ENCODE data around the gene MEG3.

MEG3 gene

GRCh38 chr14:100865682-100866591 is 40.0 kb downstream of the MEG3 start:
- peaks cover 6% of the 10 kb centered on the region for H3K4me1 Mint-ChIP-seq
- no peak overlapping the region for H3K27ac Mint-ChIP-seq
- H3K36me3 Mint-ChIP-seq (ENCODE audit: low read depth): no peaks in the 10 kb centered on the region
- no peak overlapping the region for H3K4me3 Mint-ChIP-seq
- peaks cover 8% of the 10 kb centered on the region for H3K27me3 Mint-ChIP-seq (ENCODE audit: low read depth)
- no peak for TF ChIP-seq CTCF (IDR thresholded peaks at IDR 0.05; ENCODE audit: unreplicated experiment in 3 of 3)
- H3K9me3 Mint-ChIP-seq: no peaks in the 10 kb centered on the region

GRCh38 chr14:100866666-100867630 is 41.0 kb downstream of the MEG3 start:
- H3K9me3 Mint-ChIP-seq: no peaks in the 10 kb centered on the region
- no peak overlapping the region for H3K4me3 Mint-ChIP-seq
- no peaks in the 10 kb centered on the region for H3K36me3 Mint-ChIP-seq (ENCODE audit: low read depth)
- H3K27me3 Mint-ChIP-seq (ENCODE audit: low read depth): peaks cover 8% of the 10 kb centered on the region
- H3K4me1 Mint-ChIP-seq: peaks cover 6% of the 10 kb centered on the region
- no peak overlapping the region for H3K27ac Mint-ChIP-seq
- TF ChIP-seq CTCF (IDR thresholded peaks at IDR 0.05; ENCODE audit: unreplicated experiment in 3 of 3): no peak

- no peaks in the 10 kb centered on the region for H3K9me3 Mint-ChIP-seq
- H3K4me3 Mint-ChIP-seq: no peak overlapping the region
- H3K4me1 Mint-ChIP-seq: peaks cover 6% of the 10 kb centered on the region
- TF ChIP-seq CTCF (IDR thresholded peaks at IDR 0.05; ENCODE audit: unreplicated experiment in 3 of 3): no peak
- H3K27me3 Mint-ChIP-seq (ENCODE audit: low read depth): peaks cover 8% of the 10 kb centered on the region
- H3K27ac Mint-ChIP-seq: no peak overlapping the region
- H3K36me3 Mint-ChIP-seq (ENCODE audit: low read depth): no peaks in the 10 kb centered on the region
Observed at GRCh38 chr14:100867631-100868315, 41.9 kb downstream of the MEG3 start.

- Mint-ChIP-seq H3K27ac (no peak overlapping the region), H3K4me3 (no peak overlapping the region), H3K9me3 (no peaks in the 10 kb centered on the region), H3K27me3 (ENCODE audit: low read depth) (peaks cover 8% of the 10 kb centered on the region), H3K4me1 (peaks cover 6% of the 10 kb centered on the region), H3K36me3 (ENCODE audit: low read depth) (no peaks in the 10 kb centered on the region)
- no peak for TF ChIP-seq CTCF (IDR thresholded peaks at IDR 0.05; ENCODE audit: unreplicated experiment in 3 of 3)
Observed at GRCh38 chr14:100868621-100869370, 42.9 kb downstream of the MEG3 start.
